ENCODE data around the gene RPS6KA3. TPM values are rescaled to one million over a fixed set of nuclear protein-coding genes. Genes with fewer than 3 reads are reported as not detected.

RPS6KA3 gene
- total and polyA plus RNA-seq, 2 of the 8 experiments (the other 6 are each of a cell fraction or from before 2014, with no cell fraction given) = 7.1 to 13.0 TPM

GRCh38 chrX:20253232-20253543 lies 13.5 kb downstream of the RPS6KA3 start (continued):
- TF ChIP-seq CHD7 (IDR thresholded peaks at IDR 0.05; ENCODE audit: insufficient replicate concordance, low read length) (no peak), KDM5A (IDR thresholded peaks at IDR 0.05; ENCODE audit: low read length) (no peak), SIN3A (conservative IDR thresholded peaks at IDR 0.05 in 1 of 2, IDR thresholded peaks at IDR 0.05 in 1 of 2; ENCODE audit: low read depth in 1 of 2, low read length in 2 of 2) (no peak), GABPA (IDR thresholded peaks at IDR 0.05; ENCODE audit: borderline replicate concordance, insufficient read depth, low read length) (no peak), SAP30 (IDR thresholded peaks at IDR 0.05; ENCODE audit: insufficient read depth, insufficient replicate concordance, low read length) (no peak), SUZ12 (IDR thresholded peaks at IDR 0.05; ENCODE audit: low read length) (no peak), JUN (IDR thresholded peaks at IDR 0.05; ENCODE audit: low read depth, low read length) (no peak), KDM4A (IDR thresholded peaks at IDR 0.05; ENCODE audit: low read depth, low read length, severe bottlenecking) (no peak), SP4 (IDR thresholded peaks at IDR 0.05; ENCODE audit: low read length) (no peak), RBBP5 (IDR thresholded peaks at IDR 0.05; ENCODE audit: borderline replicate concordance, low read depth, low read length) (no peak)
